Endothelial cell of umbilical vein (primary cell): ENCODE data around the gene MDFI.

ENCODE experiments used
- EZH2 ChIP-seq: IDR thresholded peaks from 2 replicates; pipeline ENCODE4 v1.6.1; 2012; ENCODE audit warnings: borderline replicate concordance, low read depth, mild to moderate bottlenecking, moderate library complexity, low read length, inconsistent platforms; ENCODE audit not compliant: severe bottlenecking
- MYC ChIP-seq: IDR thresholded peaks from one replicate; pipeline ENCODE4 v1.6.1; 2011; ENCODE audit warnings: mild to moderate bottlenecking, low read depth, low read length
- POLR2A ChIP-seq: IDR thresholded peaks from 2 replicates; pipeline ENCODE4 v1.6.1; 2012; ENCODE audit warnings: low read depth, mild to moderate bottlenecking, control low read depth, low read length
- POLR2AphosphoS5 ChIP-seq: IDR thresholded peaks from 2 replicates; pipeline ENCODE4 v1.6.1; 2012; ENCODE audit warnings: low read depth, mild to moderate bottlenecking, control low read depth, low read length, moderate library complexity; ENCODE audit not compliant: insufficient read depth
- TF ChIP-seq, protein P1 (sequence below), 2 donors: IDR thresholded peaks; 1 replicate in 1 of 2; 2 replicates in 1 of 2; pipeline ENCODE4 v1.5.1; 2011; ENCODE audit warnings: low read length in 2 of 2, mild to moderate bottlenecking in 2 of 2, moderate library complexity in 2 of 2, control low read depth in 1 of 2, inconsistent platforms in 1 of 2, low read depth in 1 of 2; ENCODE audit not compliant: insufficient read depth in 1 of 2; ENCODE audit errors: extremely low read depth in 1 of 2

DNA sequence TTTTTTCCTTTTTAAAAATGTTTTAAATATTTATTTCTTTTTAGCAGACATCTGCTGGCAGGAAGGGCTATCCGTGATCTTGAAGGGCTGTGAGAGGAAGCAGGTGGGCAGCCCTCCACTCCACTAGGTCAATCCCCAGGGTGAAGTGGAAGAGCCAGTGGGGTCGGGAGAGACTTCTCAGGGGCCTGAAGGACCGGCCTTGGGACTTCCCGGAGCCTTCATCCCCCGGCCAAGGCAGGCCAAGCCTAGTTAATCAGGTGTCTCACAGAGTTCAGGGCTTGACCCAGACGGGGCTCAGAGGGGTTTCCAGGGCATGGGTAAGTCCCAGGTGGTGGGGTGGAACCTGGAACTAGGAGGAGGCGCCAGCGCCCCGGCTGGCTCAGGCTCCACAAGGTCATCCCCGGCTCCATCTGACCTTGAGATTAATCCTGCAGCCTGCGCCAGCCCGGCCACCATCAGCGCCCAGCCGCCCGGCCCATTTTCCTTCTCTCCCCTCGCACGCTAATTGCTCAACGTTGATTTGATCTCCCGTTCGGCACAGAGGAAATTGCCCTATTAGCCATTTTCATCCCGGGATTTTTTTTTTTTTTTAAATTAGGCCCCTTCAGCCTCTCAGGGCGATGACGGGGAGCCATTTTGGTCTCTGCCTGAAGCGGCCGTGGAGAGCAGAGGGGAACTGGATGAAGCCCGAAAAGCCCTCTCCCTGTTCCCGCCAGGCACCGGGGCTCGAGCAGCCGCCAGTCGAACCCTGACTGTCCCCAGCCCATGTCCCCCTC, 44.4 kb downstream of the MDFI start:
- no peak for TF ChIP-seq MYC
- TF ChIP-seq POLR2AphosphoS5: no peak
- no peak for TF ChIP-seq POLR2A
- no peak for TF ChIP-seq EZH2
- TF ChIP-seq, protein P1, sequence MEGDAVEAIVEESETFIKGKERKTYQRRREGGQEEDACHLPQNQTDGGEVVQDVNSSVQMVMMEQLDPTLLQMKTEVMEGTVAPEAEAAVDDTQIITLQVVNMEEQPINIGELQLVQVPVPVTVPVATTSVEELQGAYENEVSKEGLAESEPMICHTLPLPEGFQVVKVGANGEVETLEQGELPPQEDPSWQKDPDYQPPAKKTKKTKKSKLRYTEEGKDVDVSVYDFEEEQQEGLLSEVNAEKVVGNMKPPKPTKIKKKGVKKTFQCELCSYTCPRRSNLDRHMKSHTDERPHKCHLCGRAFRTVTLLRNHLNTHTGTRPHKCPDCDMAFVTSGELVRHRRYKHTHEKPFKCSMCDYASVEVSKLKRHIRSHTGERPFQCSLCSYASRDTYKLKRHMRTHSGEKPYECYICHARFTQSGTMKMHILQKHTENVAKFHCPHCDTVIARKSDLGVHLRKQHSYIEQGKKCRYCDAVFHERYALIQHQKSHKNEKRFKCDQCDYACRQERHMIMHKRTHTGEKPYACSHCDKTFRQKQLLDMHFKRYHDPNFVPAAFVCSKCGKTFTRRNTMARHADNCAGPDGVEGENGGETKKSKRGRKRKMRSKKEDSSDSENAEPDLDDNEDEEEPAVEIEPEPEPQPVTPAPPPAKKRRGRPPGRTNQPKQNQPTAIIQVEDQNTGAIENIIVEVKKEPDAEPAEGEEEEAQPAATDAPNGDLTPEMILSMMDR (IDR thresholded peaks at IDR 0.05; ENCODE audit: extremely low read depth in 1 of 2, insufficient read depth in 1 of 2, low read depth in 1 of 2, low read length in 2 of 2): no peak
